Measurements from ENCODE around the gene COL12A1. TPM values are rescaled to one million over a fixed set of nuclear protein-coding genes. Genes with fewer than 3 reads are reported as not detected.

COL12A1 gene
- total RNA-seq, 1 donor from 2014 or later, result 44.3 TPM

DNA sequence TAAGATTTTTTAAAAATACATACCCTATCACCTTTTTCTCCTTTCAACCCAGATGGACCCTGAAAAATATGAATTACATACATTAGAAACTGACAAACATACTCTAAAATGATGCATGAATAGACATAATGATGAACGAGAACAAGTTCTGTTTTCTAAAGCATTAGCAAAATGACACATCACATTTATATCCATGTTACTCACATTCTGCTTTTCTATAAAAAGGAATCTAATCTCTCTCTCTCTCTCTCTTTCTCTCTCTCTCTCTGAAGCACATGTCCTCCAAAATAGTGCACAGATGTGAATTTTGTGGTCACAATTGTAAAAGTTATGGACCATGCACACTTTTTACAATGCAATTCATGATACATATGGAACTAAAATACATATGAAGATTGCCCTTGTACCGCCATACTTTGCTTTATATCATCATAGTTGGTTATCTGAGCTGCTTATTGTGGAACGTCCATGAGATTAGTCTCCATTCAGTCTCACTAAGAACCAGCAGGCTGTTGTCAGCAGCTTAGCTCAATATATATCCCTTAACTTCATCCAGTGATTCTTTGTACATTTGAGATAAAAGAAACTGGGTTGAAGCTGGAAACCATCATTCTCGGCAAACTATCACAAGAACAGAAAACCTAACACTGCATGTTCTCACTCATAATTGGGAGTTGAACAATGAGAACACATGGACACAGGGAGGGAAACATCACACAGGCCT is 114.2 kb downstream of the COL12A1 start:
- ATAC-seq (no peak), DNase-seq (no peak)
- Histone ChIP-seq H3K4me3 (no peak overlapping the region), H3K27ac (no peak overlapping the region), H3K9me3 (no peaks in the 10 kb centered on the region), H3K36me3 (no peaks in the 10 kb centered on the region), H3K4me1 (no peaks in the 10 kb centered on the region), H3K27me3 (no peaks in the 10 kb centered on the region)
- TF ChIP-seq, protein P1, sequence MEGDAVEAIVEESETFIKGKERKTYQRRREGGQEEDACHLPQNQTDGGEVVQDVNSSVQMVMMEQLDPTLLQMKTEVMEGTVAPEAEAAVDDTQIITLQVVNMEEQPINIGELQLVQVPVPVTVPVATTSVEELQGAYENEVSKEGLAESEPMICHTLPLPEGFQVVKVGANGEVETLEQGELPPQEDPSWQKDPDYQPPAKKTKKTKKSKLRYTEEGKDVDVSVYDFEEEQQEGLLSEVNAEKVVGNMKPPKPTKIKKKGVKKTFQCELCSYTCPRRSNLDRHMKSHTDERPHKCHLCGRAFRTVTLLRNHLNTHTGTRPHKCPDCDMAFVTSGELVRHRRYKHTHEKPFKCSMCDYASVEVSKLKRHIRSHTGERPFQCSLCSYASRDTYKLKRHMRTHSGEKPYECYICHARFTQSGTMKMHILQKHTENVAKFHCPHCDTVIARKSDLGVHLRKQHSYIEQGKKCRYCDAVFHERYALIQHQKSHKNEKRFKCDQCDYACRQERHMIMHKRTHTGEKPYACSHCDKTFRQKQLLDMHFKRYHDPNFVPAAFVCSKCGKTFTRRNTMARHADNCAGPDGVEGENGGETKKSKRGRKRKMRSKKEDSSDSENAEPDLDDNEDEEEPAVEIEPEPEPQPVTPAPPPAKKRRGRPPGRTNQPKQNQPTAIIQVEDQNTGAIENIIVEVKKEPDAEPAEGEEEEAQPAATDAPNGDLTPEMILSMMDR (IDR thresholded peaks at IDR 0.05), result no peak
- intact Hi-C loops (cut with DNase I), result no loop called here

DNA sequence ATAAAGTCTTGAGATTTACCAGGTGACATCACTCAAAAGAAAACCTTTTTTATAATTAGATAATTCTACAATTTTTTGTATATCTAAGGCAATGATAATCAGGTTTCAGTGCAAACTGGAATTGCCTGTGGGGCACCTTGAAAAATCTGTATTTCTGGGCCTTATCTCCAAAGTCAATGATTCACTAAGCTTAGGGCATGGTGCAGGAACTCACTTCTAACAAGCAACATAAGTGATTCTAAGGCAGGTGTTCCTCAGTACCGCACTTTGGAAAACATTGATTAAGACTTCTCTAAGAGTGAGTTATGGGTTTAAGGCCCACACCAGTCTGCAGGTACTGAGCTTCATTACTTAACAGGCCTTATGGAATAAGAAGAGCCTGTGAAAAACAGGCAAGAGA is 115.3 kb downstream of the COL12A1 start:
- intact Hi-C loops (cut with DNase I), result no loop called here
- TF ChIP-seq, protein P1 (IDR thresholded peaks at IDR 0.05), result no peak
- Histone ChIP-seq H3K4me1 (no peaks in the 10 kb centered on the region), H3K9me3 (no peaks in the 10 kb centered on the region), H3K27me3 (no peaks in the 10 kb centered on the region), H3K27ac (no peak overlapping the region), H3K4me3 (no peak overlapping the region), H3K36me3 (no peaks in the 10 kb centered on the region)
- DNase-seq (no peak), ATAC-seq (no peak)

DNA sequence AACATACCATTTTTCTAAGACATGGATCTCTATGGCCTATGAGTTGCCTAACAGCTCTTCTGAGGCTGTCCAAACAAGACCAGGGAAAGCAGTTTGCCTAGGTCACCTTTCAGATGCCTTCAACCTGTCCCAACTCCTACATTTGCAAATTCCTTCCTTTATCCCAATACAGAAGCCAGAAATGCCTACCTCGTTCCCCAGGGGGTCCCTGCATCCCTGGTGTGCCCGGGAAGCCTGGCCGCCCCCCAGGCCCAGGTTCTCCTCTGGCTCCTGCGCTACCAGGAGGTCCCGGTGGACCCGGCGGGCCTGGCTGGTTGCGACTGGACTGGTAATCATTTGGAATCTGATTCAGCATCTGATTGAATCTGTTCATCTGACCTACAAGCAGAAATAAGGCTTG is 115.9 kb downstream of the COL12A1 start:
- no peaks in the 10 kb centered on the region for H3K27me3 ChIP-seq
- intact Hi-C loops (cut with DNase I), result no loop called here
- H3K4me1 ChIP-seq, result no peaks in the 10 kb centered on the region
- no peak overlapping the region for H3K27ac ChIP-seq
- no peaks in the 10 kb centered on the region for H3K9me3 ChIP-seq
- H3K36me3 ChIP-seq, result no peaks in the 10 kb centered on the region
- H3K4me3 ChIP-seq, result no peak overlapping the region
- TF ChIP-seq, protein P1 (IDR thresholded peaks at IDR 0.05), result no peak
- DNase-seq (no peak), ATAC-seq (no peak)

DNA sequence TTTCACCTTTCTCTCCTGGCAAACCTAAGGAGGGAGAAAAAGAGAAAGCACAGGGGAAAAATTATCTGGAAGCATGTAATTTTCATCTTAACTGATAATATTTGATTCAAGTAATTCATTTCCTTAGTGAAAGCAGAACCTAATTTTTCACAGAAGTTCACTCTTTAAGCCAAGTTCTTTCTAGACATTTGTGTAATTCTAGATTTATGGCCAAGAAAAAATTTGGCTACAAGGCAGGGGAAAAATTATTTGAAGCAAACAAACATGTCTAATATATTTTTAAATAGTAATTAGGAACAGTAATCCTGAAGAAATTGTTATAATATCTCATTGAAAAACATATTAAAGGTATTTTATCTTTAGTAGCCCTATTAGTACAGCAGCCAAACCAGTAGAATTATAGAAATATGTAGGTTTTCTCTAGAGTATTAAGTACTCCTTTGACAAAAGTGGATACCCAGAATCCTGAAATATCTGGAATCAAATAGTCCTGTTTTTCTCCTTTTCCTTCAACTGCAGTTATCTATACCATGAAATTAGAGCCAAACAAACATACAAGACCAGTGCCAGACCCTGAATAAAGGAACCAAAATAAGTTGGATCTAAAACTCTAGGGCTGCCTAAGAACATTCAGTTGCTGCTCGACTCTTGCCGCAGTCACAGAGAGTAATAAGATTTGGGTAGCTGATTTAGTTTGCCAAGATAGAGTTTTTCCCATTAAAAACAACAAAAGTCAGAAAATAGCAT is 116.5 kb downstream of the COL12A1 start:
- H3K36me3 ChIP-seq, result no peaks in the 10 kb centered on the region
- H3K4me3 ChIP-seq, result no peak overlapping the region
- no peak for DNase-seq
- no peaks in the 10 kb centered on the region for H3K27me3 ChIP-seq
- TF ChIP-seq, protein P1 (IDR thresholded peaks at IDR 0.05), result no peak
- no peaks in the 10 kb centered on the region for H3K9me3 ChIP-seq
- no peak overlapping the region for H3K27ac ChIP-seq
- H3K4me1 ChIP-seq, result no peaks in the 10 kb centered on the region
- intact Hi-C loops (cut with DNase I), result no loop called here
- no peak for ATAC-seq

DNA sequence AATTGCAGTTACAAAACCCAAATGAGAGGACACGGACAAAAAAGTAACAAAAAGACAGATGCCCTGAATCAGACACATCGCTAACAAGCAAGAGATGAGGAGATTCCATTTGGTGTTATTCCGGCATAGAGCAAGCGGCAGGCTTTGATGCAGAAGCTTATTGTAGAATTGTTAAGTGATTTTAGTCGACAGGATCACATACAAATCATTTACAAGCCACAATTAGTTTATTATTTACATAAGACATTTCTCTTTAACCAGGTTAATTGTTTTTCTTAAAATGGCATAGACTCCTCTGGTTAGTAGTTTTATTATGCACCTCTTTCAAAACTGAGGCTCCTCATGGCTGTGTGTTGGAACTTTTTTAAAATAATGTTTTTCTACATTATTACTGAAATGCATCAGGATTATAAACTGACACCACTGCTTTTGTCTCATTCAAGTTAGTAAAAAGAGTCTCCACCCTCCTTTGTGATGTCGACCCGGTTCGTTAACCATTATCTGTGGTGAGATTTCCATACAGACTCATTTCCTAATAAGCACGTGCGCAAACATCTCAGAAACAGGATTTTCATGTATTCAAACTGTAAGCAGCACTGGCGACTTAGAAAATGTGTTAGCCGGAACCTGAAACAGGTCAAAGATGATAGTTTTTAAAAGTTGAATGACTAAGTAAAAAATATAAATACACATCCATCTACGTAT is 119.8 kb downstream of the COL12A1 start:
- Histone ChIP-seq H3K27ac (no peak overlapping the region), H3K36me3 (no peaks in the 10 kb centered on the region), H3K4me3 (no peak overlapping the region), H3K4me1 (no peaks in the 10 kb centered on the region), H3K9me3 (no peaks in the 10 kb centered on the region), H3K27me3 (peaks cover 7% of the 10 kb centered on the region)
- no peak for DNase-seq
- no peak for ATAC-seq
- intact Hi-C loops (cut with DNase I), result no loop called here
- TF ChIP-seq, protein P1 (IDR thresholded peaks at IDR 0.05), result no peak
